ENCODE measurements around the gene RESF1. TPM values are rescaled to one million over a fixed set of nuclear protein-coding genes. Genes with fewer than 3 reads are reported as not detected.

RESF1 gene
- total RNA-seq, 1 experiment from 2014 or later: 172 TPM

DNA sequence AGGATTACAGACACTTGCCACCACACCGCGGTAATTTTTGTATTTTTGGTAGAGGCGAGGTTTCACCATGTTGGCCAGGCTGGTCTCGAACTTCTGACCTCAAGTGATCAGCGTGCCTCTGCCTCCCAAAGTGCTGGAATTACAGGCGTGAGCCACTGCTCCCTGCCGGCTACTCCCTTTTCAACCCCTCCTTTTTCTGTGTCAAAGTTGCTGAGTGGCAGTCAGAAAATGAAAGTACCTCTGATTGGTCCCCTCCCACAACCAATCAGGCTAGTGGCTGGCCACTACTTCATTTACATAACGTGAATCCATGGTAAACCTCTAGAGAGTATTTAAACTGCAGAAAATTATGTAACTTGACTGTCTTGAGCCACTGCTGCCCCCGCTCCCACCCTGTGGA, 5.9 kb downstream of the RESF1 start:
- no CpG with 5 or more reads among the region's 9 CpGs for WGBS (ENCODE audit: extremely low coverage, insufficient read length, low lambda C conversion rate)
- H4K5ac ChIP-seq (ENCODE audit: insufficient read length, low read depth, low read length): no peak overlapping the region
- no peak overlapping the region for H3K14ac ChIP-seq (ENCODE audit: insufficient read depth, low read length)
- no peak overlapping the region for H3K9ac ChIP-seq (ENCODE audit: extremely low read depth, insufficient read length, low read length)
- H3K18ac ChIP-seq (ENCODE audit: insufficient read length, low read depth, low read length): no peak overlapping the region
- H3T11ph ChIP-seq (ENCODE audit: low read length): no peak overlapping the region
- H2AK5ac ChIP-seq (ENCODE audit: insufficient read length, low read length): no peak overlapping the region
- H3K9me3 ChIP-seq (ENCODE audit: control insufficient read depth, low read depth, low read length): no peaks in the 10 kb centered on the region
- H4K91ac ChIP-seq (ENCODE audit: insufficient read length, low read depth, low read length): no peak overlapping the region
- H3K36me3 Mint-ChIP-seq (ENCODE audit: insufficient read depth in 1 of 3, low read depth in 3 of 3): peaks cover 59 to 84% (median 63%) of the 10 kb centered on the region in 3 experiments
- no peak overlapping the region for H3K56ac ChIP-seq (ENCODE audit: insufficient read length, low read depth, low read length)
- H2BK120ac ChIP-seq (ENCODE audit: low read depth, low read length, poor library complexity, severe bottlenecking): no peak overlapping the region
- H2BK20ac ChIP-seq (ENCODE audit: low read depth, low read length, poor library complexity, severe bottlenecking): no peak overlapping the region
- no peak overlapping the region for H2BK5ac ChIP-seq (ENCODE audit: insufficient read length, low read length)
- H3K23ac ChIP-seq (ENCODE audit: insufficient read length, low read depth, low read length): no peak overlapping the region
- peaks cover 14% of the 10 kb centered on the region for H3K4me1 ChIP-seq (ENCODE audit: insufficient read depth, low read length)
- no peak overlapping the region for H3K4me3 Mint-ChIP-seq
- H3K23me2 ChIP-seq (ENCODE audit: insufficient read length, low read depth, low read length, poor library complexity, severe bottlenecking): peaks cover 2% of the 10 kb centered on the region
- H2BK12ac ChIP-seq (ENCODE audit: insufficient read length, low read depth, low read length): no peak overlapping the region
- H3K27ac Mint-ChIP-seq: peak overlapping the region in 2 of 3 experiments; percentile 66 to 93; a peak in 3 of 7 replicates
- H3K4me1 Mint-ChIP-seq: peaks cover 54 to 63% of the 10 kb centered on the region in 2 experiments
- DNase-seq: no peak
- TF ChIP-seq, protein P1, sequence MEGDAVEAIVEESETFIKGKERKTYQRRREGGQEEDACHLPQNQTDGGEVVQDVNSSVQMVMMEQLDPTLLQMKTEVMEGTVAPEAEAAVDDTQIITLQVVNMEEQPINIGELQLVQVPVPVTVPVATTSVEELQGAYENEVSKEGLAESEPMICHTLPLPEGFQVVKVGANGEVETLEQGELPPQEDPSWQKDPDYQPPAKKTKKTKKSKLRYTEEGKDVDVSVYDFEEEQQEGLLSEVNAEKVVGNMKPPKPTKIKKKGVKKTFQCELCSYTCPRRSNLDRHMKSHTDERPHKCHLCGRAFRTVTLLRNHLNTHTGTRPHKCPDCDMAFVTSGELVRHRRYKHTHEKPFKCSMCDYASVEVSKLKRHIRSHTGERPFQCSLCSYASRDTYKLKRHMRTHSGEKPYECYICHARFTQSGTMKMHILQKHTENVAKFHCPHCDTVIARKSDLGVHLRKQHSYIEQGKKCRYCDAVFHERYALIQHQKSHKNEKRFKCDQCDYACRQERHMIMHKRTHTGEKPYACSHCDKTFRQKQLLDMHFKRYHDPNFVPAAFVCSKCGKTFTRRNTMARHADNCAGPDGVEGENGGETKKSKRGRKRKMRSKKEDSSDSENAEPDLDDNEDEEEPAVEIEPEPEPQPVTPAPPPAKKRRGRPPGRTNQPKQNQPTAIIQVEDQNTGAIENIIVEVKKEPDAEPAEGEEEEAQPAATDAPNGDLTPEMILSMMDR (conservative IDR thresholded peaks at IDR 0.05): no peak
- no peak overlapping the region for H2AFZ ChIP-seq (ENCODE audit: low read length)
- H3K4ac ChIP-seq (ENCODE audit: low read depth, low read length): no peak overlapping the region
- no peak overlapping the region for H3K27ac ChIP-seq (ENCODE audit: insufficient read length, low read depth, low read length)
- no peaks in the 10 kb centered on the region for H3K27me3 Mint-ChIP-seq (ENCODE audit: low read depth)
- H3K79me2 ChIP-seq (ENCODE audit: insufficient read depth, low read length): peaks cover 67% of the 10 kb centered on the region; the same call in 1 of the 2 replicates
- H2BK15ac ChIP-seq (ENCODE audit: low read depth, low read length): no peak overlapping the region
- H3K79me1 ChIP-seq (ENCODE audit: insufficient read depth, low read depth, low read length, poor library complexity, severe bottlenecking): peaks cover 3% of the 10 kb centered on the region
- no peaks in the 10 kb centered on the region for H3K27me3 ChIP-seq (ENCODE audit: insufficient read depth, low read length)
- H3K4me2 ChIP-seq (ENCODE audit: insufficient read depth, insufficient read length, low read length): no peak overlapping the region
- no peak overlapping the region for H4K8ac ChIP-seq (replicated peaks; ENCODE audit: insufficient read length, low read depth, low read length)
- H4K20me1 ChIP-seq (ENCODE audit: control insufficient read depth, insufficient read depth, insufficient read length): no peaks in the 10 kb centered on the region
- H3K9me3 Mint-ChIP-seq: peaks cover 0 to 11% of the 10 kb centered on the region in 2 experiments; a peak in 3 of 5 replicates
